SH-SY5Y (cell line): ENCODE data around the gene ADAM22.

Experiments used
- GATA2 ChIP-seq: IDR thresholded peaks from 2 replicates; pipeline ENCODE4 v1.6.1; 2011; ENCODE audit warnings: mild to moderate bottlenecking, low read depth, low read length
- GATA3 ChIP-seq: IDR thresholded peaks from 2 replicates; pipeline ENCODE4 v1.6.1; 2011; ENCODE audit warnings: low read depth, mild to moderate bottlenecking, low read length, moderate library complexity

- TF ChIP-seq GATA3 (no peak), GATA2 (no peak)
These were observed 108.8 kb downstream of the ADAM22 start for GRCh38 chr7:88042803-88043202.
